K562 (cell line): ENCODE results near the gene NFAM1. TPM values are rescaled to one million over a fixed set of nuclear protein-coding genes. Genes with fewer than 3 reads are reported as not detected.

Experiments
- CHD2 ChIP-seq: IDR thresholded peaks from 2 replicates; pipeline ENCODE4 v1.6.1; 2011; ENCODE audit warnings: low read depth, low read length
- GABPA ChIP-seq: fragments of 200-800 bp; sonication (Bioruptor generic); conservative IDR thresholded peaks from 2 replicates; pipeline ENCODE4 v1.6.1; 2016; ENCODE audit warnings: low read depth, missing genetic modification characterization, missing compliant biosample characterization
- RBM15 ChIP-seq: fragments of 200-400 bp; formaldehyde crosslinking; IDR thresholded peaks from 2 replicates; pipeline ENCODE4 v1.6.1; 2018; ENCODE audit warnings: mild to moderate bottlenecking, low read length, moderate library complexity; ENCODE audit not compliant: insufficient read depth
- SLC30A9 ChIP-seq: fragments of 250-450 bp; sonication (Bioruptor Pico); IDR thresholded peaks from 2 replicates; pipeline ENCODE4 v1.8.0; 2022; ENCODE audit warnings: mild to moderate bottlenecking, moderate library complexity
- TAF7 ChIP-seq: fragments of 450-650 bp; IDR thresholded peaks from 2 replicates; pipeline ENCODE4 v1.6.1; 2016; ENCODE audit warnings: missing genetic modification characterization, missing compliant biosample characterization
- TBL1XR1 ChIP-seq, 2 experiments: IDR thresholded peaks; 2 replicates each; pipeline ENCODE4 v1.6.1; 2012; ENCODE audit warnings: improper control_type of control experiment in 2 of 2, low read length in 2 of 2, mild to moderate bottlenecking in 1 of 2
- TCF3 ChIP-seq: sonication (generic); formaldehyde crosslinking; IDR thresholded peaks from 2 replicates; pipeline ENCODE4 v1.4.0; 2020; ENCODE audit warnings: mild to moderate bottlenecking, missing genetic modification reagents
- TCF7L2 ChIP-seq: fragments of 150-350 bp; IDR thresholded peaks from 2 replicates; pipeline ENCODE4 v1.6.1; 2016; ENCODE audit warnings: low read depth, mild to moderate bottlenecking, low read length, moderate library complexity
- ZC3H4 ChIP-seq: sonication (generic); formaldehyde crosslinking; IDR thresholded peaks from 2 replicates; pipeline ENCODE4 v1.9.0; 2021; ENCODE audit warnings: missing genetic modification reagents, borderline replicate concordance
- ZNF232 ChIP-seq: sonication (generic); formaldehyde crosslinking; IDR thresholded peaks from 2 replicates; pipeline ENCODE4 v1.8.0; 2022; ENCODE audit warnings: mild to moderate bottlenecking, missing genetic modification reagents
- ZNF324 ChIP-seq: fragments of 250-450 bp; sonication (Bioruptor Pico); IDR thresholded peaks from 2 replicates; pipeline ENCODE4 v1.4.0; 2020; ENCODE audit warnings: mild to moderate bottlenecking
- ZNF507 ChIP-seq: conservative IDR thresholded peaks from 2 replicates; pipeline ENCODE4 v1.6.1; 2017; ENCODE audit warnings: missing genetic modification characterization, missing compliant biosample characterization
- polyA plus RNA-seq, 8 experiments: library from polyadenylated mRNA; depleted of rRNA in 4 of 8; stranded (reverse) in 5 of 8; unstranded in 3 of 8; fragments of >200 nt; fragmentation: Nextera tagmentation in 2 of 8; fragmentation: Illumina TruSeq in 1 of 8; extraction: Ambion mirVana in 2 of 8; extraction: Trizol in 1 of 8; gene quantifications; 2 replicates each; pipeline versions ENCODE4 v1.2.1 to v1.2.3, GENCODE V29; 2011 to 2014; ENCODE audit warnings: inconsistent platforms in 1 of 8, missing spikeins in 1 of 8
- total RNA-seq, 7 experiments: library from RNA; depleted of rRNA in 6 of 7; stranded (reverse); fragments of >200 nt in 6 of 7; fragmentation: Illumina TruSeq in 2 of 7; extraction: Trizol in 2 of 7; gene quantifications; 2 replicates each; pipeline versions ENCODE4 v1.2.1 to v1.2.3, GENCODE V29; 2011 to 2021; ENCODE audit warnings: low replicate concordance in 1 of 7
- TF ChIP-seq, protein P1 (sequence below): fragments of 250-450 bp; sonication (Bioruptor Pico); IDR thresholded peaks from 2 replicates; pipeline ENCODE4 v1.5.0; 2022; ENCODE audit warnings: mild to moderate bottlenecking
- TF ChIP-seq, protein P2 (sequence below): sonication (generic); formaldehyde crosslinking; IDR thresholded peaks from 2 replicates; pipeline ENCODE4 v1.8.0; 2022; ENCODE audit warnings: missing genetic modification reagents, mild to moderate bottlenecking, borderline replicate concordance
- TF ChIP-seq, protein P3 (sequence below), 2 experiments: IDR thresholded peaks; 2 replicates each; pipeline ENCODE4 v1.6.1; 2011; ENCODE audit warnings: borderline replicate concordance in 1 of 2, control low read depth in 1 of 2, low read depth in 1 of 2, low read length in 1 of 2, mild to moderate bottlenecking in 1 of 2, mixed read lengths in 1 of 2, moderate library complexity in 1 of 2; ENCODE audit not compliant: insufficient read depth in 1 of 2, insufficient read length in 1 of 2, poor library complexity in 1 of 2, severe bottlenecking in 1 of 2; ENCODE audit errors: extremely low read depth in 1 of 2
- TF ChIP-seq, protein P4 (sequence below): sonication (generic); formaldehyde crosslinking; IDR thresholded peaks from 2 replicates; pipeline ENCODE4 v1.8.0; 2023; ENCODE audit warnings: mild to moderate bottlenecking, missing genetic modification reagents
- TF ChIP-seq, protein P5 (sequence below): fragments of 450-650 bp; IDR thresholded peaks from 2 replicates; pipeline ENCODE4 v1.7.1; 2018; ENCODE audit warnings: mild to moderate bottlenecking, low read depth; ENCODE audit not compliant: partially characterized antibody

NFAM1 gene
- total and polyA plus RNA-seq, 9 of the 15 experiments (the other 6 are each of a cell fraction or from before 2014, with no cell fraction given), result 0.01 to 0.18 (median 0.03) TPM; not detected in 5

DNA sequence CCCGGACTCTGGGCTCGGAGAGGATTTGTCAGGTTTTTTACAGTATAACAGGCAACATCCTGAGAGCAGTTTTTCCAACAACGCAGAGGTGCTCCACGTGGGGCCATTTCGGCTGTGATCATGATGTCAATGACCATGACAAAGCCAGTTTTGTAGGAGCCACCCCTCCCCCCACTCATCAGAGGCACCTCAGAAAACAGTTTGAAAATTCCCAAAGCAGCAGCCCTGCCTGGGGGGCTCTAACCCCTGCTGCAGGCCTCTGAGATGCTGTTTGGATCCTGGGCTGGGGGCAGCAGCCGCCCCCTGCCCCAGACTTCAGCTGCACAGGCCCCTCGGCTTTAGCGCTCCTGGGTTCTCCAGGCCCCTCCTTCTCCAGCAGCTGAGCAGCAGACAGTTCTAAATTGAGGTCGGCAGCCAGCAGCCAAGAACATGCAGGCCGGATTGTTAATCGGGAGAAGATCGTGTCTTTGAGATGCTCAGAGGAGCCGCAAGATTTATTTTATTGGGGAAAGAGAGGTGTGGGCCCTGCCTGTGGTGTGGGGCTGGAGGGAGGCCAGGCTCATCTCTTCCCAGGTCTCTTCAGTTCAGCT lies 19.4 kb downstream of the NFAM1 start (continued):
- TF ChIP-seq, protein P1, sequence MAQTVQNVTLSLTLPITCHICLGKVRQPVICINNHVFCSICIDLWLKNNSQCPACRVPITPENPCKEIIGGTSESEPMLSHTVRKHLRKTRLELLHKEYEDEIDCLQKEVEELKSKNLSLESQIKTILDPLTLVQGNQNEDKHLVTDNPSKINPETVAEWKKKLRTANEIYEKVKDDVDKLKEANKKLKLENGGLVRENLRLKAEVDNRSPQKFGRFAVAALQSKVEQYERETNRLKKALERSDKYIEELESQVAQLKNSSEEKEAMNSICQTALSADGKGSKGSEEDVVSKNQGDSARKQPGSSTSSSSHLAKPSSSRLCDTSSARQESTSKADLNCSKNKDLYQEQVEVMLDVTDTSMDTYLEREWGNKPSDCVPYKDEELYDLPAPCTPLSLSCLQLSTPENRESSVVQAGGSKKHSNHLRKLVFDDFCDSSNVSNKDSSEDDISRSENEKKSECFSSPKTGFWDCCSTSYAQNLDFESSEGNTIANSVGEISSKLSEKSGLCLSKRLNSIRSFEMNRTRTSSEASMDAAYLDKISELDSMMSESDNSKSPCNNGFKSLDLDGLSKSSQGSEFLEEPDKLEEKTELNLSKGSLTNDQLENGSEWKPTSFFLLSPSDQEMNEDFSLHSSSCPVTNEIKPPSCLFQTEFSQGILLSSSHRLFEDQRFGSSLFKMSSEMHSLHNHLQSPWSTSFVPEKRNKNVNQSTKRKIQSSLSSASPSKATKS, result no peak
- no peak for TF ChIP-seq ZNF232 (CRISPR knock-in tag)
- no peak for TF ChIP-seq TBL1XR1 (IDR thresholded peaks at IDR 0.05; ENCODE audit: low read length in 2 of 2)
- TF ChIP-seq CHD2, result peak; percentile 41; the same call in 1 of the 2 replicates
- TF ChIP-seq, protein P2, sequence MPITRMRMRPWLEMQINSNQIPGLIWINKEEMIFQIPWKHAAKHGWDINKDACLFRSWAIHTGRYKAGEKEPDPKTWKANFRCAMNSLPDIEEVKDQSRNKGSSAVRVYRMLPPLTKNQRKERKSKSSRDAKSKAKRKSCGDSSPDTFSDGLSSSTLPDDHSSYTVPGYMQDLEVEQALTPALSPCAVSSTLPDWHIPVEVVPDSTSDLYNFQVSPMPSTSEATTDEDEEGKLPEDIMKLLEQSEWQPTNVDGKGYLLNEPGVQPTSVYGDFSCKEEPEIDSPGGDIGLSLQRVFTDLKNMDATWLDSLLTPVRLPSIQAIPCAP (CRISPR knock-in tag), result no peak
- TF ChIP-seq ZNF324, result no peak
- TF ChIP-seq TAF7 (tag), result 0 out of 2 replicates have a peak, but pooled peaks have one; percentile 33
- TF ChIP-seq TCF7L2, result no peak
- no peak for TF ChIP-seq ZC3H4 (CRISPR knock-in tag)
- TF ChIP-seq RBM15, result no peak
- TF ChIP-seq, protein P3, sequence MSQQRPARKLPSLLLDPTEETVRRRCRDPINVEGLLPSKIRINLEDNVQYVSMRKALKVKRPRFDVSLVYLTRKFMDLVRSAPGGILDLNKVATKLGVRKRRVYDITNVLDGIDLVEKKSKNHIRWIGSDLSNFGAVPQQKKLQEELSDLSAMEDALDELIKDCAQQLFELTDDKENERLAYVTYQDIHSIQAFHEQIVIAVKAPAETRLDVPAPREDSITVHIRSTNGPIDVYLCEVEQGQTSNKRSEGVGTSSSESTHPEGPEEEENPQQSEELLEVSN (IDR thresholded peaks at IDR 0.05; ENCODE audit: borderline replicate concordance in 1 of 2, extremely low read depth in 1 of 2, insufficient read depth in 1 of 2, insufficient read length in 1 of 2, low read depth in 1 of 2, low read length in 1 of 2, poor library complexity in 1 of 2, severe bottlenecking in 1 of 2), result peak; percentile 46 to 60
- no peak for TF ChIP-seq GABPA
- no peak for TF ChIP-seq SLC30A9
- TF ChIP-seq, protein P4, sequence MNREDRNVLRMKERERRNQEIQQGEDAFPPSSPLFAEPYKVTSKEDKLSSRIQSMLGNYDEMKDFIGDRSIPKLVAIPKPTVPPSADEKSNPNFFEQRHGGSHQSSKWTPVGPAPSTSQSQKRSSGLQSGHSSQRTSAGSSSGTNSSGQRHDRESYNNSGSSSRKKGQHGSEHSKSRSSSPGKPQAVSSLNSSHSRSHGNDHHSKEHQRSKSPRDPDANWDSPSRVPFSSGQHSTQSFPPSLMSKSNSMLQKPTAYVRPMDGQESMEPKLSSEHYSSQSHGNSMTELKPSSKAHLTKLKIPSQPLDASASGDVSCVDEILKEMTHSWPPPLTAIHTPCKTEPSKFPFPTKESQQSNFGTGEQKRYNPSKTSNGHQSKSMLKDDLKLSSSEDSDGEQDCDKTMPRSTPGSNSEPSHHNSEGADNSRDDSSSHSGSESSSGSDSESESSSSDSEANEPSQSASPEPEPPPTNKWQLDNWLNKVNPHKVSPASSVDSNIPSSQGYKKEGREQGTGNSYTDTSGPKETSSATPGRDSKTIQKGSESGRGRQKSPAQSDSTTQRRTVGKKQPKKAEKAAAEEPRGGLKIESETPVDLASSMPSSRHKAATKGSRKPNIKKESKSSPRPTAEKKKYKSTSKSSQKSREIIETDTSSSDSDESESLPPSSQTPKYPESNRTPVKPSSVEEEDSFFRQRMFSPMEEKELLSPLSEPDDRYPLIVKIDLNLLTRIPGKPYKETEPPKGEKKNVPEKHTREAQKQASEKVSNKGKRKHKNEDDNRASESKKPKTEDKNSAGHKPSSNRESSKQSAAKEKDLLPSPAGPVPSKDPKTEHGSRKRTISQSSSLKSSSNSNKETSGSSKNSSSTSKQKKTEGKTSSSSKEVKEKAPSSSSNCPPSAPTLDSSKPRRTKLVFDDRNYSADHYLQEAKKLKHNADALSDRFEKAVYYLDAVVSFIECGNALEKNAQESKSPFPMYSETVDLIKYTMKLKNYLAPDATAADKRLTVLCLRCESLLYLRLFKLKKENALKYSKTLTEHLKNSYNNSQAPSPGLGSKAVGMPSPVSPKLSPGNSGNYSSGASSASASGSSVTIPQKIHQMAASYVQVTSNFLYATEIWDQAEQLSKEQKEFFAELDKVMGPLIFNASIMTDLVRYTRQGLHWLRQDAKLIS, result no peak
- no peak for TF ChIP-seq TCF3 (CRISPR knock-in tag)
- no peak for TF ChIP-seq ZNF507 (tag)
- TF ChIP-seq, protein P5, sequence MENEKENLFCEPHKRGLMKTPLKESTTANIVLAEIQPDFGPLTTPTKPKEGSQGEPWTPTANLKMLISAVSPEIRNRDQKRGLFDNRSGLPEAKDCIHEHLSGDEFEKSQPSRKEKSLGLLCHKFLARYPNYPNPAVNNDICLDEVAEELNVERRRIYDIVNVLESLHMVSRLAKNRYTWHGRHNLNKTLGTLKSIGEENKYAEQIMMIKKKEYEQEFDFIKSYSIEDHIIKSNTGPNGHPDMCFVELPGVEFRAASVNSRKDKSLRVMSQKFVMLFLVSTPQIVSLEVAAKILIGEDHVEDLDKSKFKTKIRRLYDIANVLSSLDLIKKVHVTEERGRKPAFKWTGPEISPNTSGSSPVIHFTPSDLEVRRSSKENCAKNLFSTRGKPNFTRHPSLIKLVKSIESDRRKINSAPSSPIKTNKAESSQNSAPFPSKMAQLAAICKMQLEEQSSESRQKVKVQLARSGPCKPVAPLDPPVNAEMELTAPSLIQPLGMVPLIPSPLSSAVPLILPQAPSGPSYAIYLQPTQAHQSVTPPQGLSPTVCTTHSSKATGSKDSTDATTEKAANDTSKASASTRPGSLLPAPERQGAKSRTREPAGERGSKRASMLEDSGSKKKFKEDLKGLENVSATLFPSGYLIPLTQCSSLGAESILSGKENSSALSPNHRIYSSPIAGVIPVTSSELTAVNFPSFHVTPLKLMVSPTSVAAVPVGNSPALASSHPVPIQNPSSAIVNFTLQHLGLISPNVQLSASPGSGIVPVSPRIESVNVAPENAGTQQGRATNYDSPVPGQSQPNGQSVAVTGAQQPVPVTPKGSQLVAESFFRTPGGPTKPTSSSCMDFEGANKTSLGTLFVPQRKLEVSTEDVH, result no peak
